ENCODE data around the gene GRAMD1B. TPM values are rescaled to one million over a fixed set of nuclear protein-coding genes. Genes with fewer than 3 reads are reported as not detected.

Gene GRAMD1B
- polyA plus RNA-seq (2013, experiment 1 of 2; ENCODE audit: insufficient read length): 4.8 TPM
- polyA plus RNA-seq (2013, experiment 2 of 2; ENCODE audit: insufficient read length): 4.8 TPM

DNA sequence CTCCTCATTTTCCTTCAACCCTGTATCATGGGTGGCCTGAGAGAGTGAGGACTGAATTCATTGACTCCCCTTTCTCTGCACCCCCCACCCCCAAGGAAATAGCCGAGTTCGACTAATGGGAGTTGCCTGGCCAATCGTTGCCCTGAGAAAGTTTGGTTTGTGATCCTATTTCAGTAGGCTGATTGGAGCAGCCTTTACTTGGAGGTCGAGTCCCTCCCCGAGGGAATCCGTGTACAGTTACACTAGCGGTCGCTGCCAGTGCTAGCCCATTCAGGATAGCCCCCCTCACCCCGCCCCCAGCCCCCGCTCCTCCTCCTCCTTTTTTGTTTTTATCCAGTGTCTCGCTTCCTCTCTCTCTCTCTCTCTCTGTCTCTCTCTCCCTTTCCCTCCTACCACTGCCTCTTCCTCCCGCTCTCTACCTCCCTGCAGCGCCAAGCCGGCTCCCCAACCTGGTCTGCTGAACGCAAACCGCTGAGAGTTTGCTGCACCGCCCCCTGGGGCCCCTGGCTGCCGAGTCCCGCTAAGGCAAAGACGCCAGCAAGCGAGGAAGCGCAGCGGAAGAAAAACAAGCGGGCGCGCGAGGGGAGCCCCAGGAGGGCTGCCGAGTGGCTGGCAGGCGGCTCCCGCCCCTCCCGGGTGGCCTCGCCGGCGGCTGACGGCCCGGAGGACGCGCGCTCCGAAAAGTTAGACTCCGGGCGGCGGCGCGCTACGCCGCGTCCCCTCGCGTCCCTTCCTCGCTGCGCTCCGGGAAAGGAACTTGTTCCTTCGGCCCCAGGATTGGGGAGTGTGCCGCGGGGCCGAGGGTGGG is at the start of gene GRAMD1B:
GRAMD1B (plus strand) TSS at position 357 of the 808 bp plus-strand sequence. CDS start 524 bp downstream, outside the sequence.
- DNase-seq: peak; percentile 92

DNA sequence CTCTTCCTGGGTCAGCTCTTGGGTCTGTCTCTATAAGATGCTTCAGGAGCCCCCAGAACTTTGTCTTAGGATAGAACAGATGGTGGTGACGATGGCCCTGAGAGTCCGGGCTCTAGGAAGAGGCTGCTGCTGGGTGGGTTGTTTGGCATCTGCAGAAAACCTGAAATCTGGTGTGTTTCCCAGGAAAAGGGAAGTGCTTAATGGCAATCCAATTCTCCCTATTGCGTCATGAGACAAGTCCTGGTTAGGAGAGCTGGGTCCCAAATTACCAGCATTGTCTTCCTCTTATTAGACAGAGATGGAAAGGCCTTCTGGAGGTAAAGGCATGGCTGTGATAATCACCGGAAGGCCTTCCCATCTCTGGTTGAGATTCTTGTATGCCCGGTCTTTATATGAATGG is 48.9 kb upstream of the GRAMD1B start:
- DNase-seq: no peak

DNA sequence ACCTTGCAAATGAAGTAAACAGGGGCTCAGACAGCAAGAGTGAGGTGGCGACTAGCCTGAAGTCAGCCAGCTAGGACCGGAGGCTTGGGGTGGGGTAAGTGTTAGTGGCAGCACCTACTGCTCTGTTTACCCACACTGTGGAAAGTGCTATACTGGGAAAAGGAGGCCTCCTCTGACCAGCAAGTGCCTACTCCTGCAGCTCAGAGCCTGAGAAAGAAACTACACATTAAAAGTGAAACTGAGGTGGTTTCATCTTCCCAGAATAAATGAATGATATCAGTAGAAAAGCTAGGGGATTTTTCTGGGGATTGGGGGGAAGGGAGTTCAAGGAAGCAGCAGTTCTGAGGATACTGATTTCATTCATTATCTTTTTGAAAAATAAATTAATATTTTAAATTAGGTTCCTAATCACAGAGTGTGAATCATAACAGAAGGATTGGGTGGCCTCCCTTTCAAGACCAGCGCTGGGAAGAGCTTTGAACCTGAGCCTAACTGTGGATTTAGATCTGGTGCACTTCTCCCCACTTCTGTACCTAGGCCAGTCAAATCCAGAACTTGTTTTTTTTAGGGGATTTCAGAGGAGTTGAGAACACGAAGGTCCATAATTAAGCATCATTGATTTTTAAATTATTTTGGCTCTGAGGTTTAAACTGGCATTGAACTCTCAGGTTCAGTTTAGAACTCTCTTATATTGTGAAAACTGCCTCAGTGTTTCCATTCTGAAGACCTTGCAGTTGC is 48.1 kb upstream of the GRAMD1B start:
- no peak for DNase-seq

DNA sequence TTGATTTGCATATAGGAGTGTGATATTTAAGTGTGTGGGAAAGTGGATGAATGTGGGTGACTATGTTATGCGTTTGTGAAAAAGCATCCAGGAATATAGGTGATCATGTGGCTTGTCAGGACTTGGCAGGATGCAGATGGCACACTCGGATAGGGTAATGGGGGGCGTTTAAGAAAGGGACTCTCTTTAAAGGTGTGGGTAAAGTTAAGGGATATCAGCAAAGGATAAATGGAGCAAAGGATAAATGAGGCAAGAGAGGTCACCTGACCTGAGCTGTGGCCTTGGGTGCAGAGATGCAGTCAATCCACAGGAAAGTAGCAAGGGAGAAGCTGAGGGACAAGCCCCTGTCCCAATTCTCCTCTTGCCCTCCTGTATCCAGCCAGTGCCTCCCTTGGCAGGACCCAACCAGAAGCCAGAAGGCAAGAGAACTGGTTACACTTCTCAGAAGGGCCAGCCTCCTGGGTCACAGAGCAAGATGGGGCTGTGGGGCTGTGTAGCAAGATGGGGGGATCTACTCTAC is 47.5 kb upstream of the GRAMD1B start:
- no peak for DNase-seq

DNA sequence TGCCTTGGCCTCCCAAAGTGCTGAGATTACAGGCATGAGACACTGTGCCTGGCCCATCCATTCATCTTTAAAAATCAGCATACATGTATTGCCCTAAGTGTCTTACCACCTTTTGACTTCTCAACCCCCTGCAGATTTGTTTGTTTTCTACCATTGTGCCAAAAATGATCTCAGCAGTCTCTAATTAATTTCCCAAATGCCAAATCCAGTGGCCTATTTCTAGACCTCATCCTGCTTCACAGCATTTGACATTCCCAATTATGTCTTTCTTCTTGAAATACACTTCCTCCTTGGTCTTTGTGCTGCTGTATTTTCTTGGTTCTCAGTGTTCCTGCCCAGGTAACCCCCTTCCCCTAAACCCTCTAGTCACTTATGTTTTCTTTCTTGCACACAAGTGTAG is 46.0 kb upstream of the GRAMD1B start:
- no peak for DNase-seq

DNA sequence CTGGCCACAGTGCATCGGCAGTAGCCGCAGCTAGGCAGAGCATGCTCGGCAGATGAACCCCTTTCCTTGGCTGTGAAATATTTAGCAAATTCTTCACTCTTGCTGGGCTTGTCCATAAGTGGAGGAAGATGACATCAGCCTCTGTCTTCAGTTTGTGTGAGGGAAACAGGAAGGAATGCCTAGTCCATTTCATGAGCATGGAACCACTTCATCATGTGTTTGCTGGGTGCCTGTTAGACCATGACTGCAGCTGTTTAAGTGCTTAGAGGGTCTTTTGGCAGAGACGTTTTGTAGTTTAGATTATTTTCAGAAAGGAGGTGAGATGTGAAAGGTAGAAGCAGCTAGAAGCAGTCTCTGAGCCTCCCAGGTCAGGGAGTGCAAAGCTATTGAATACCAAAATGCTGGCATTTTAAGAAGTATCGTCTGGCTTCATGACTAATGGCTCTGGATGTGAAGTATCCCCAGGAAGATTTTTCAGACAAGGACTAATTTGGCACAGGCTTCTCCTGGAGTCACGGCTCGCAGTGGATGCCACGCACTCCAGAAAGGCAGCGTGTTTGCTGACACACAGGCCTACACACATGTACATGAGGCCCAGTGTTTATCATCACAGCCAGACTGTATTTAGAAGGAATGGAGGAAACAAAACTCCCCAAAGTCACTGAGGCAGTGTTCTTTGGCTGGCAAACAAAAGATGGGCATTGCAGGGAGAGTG is 43.1 kb upstream of the GRAMD1B start:
- peak; percentile 63 for DNase-seq

DNA sequence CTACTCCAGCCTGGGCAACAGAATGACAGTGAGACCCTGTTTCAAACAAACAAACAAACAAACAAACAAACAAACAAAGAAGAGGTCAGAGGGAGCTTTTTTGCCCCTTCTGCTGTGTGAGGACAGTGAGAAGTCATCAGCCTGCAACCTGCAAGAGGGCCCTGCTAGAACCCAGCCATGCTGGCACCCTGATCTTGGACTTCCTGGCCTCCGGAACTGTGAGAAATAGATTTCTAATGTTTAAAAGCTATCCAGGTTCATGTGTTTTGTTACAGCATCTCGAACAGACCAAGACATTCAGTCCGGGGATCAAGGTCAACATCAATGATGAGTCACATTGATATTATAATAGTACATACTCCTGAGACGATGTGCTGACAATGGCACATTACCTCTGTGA is 41.4 kb upstream of the GRAMD1B start:
- no peak for DNase-seq

DNA sequence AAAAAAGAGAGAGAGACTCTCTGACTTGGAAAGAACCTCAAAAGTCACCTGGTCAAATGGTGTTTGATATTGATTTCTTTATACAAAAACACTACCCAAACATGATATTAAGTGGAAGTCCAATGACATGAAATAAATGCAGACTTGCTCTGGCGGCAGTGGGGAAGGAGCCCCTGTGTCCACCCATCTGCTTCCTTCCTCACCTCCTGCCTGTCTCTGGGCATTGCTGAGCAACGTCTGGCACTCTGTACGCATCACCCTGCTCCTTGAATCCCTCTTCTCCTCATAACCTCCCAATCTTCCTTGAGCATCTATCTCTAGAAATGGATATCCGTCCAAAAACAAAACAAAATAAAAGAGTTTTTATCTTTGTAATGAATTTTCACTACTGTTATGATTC is 39.9 kb upstream of the GRAMD1B start:
- DNase-seq: no peak

DNA sequence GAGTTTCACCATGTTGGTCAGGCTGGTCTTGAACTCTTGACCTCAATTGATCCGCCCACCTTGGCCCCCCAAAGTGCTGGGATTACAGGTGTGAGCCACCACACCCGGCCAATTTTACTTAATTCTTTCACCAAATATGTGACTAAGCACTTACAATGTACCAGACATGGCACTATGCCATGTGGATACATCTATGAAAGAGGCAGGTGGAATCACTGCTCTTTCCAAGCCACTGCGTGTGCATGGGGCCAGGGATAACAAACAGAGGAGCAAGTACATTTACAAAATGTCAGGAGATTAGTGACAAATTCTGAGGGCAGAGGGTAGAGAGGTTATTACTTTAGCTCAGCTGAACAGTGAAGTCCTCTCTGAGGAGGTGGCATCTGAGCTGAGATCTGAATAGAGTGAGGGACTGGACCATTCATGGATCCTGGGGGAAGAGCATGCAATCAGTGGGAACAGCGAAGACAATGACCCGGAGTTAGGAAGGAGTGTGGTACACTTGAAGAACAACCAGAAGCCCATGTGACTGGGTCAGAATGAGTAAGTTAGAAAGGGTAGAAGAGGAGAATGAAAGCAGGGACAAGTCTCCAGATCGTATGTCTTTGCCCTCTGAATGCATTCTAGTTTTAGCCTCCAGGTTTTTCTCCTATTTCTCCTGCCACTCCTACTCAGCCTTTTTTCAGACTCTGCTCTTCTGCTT is 38.3 kb upstream of the GRAMD1B start:
- no peak for DNase-seq

DNA sequence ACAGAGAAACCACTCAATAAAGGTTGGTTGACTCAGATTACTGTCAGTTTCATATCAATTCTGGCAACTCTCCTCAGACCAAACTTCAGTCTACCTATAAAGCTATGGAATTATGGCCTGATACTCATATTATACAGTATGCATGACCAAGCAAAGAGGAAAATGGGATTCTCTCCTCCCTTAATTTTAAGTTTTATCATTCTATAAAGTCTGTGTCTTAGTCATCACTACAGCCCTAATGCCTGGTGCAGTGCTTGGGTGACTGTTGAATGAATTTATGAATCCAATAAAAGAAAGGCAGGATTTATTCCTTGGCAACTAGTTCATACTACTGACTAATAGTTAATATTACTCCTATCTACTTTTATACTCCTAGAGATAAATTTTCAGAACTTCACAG is 37.6 kb upstream of the GRAMD1B start:
- no peak for DNase-seq

DNA sequence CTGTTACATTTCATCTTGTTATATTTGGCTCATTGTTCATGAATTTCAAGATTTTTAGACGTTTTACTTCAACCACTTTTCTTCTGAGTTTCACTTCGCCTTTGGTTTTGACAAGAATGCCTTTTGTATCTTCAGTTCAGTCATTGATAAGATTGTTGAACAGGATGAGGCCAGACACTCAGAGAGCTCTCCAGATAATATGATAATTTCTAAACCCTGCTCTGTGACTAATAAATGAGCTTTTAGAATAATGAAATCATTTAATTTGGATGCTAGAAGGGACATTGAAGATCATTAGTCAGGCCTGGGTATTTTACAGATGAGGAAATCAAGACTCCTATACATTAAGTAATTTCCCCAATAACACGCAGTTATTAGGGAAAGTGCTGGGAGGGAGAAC is 37.2 kb upstream of the GRAMD1B start:
- no peak for DNase-seq

DNA sequence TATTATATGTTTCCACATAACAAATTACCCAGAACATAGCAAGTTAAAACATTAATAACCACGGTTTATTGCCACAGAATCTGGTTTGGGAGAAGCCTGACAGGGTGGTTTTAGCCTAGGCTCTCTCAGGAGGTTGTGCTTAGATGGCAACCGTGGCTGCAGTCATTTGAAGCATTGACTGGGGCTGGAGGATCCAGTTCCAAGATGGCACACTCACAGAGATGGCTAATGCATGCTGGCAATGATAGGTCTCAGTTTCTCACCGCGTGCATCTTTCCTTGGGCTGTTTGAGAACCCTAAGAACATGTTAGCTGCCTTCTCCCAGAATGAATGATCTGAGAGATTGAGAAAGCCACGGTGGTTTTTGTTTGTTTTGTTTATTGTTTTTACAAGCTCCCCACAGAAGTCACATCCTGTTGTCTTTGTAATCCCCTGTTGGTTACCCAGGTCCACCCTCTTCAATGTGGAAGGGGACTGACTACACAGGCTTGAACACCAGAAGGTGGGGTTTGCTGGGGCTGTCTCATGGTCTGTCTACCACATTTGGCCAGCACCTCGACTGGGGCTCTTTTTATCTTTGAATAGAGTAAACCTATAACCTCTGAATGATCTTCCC is 36.6 kb upstream of the GRAMD1B start:
- DNase-seq: no peak

DNA sequence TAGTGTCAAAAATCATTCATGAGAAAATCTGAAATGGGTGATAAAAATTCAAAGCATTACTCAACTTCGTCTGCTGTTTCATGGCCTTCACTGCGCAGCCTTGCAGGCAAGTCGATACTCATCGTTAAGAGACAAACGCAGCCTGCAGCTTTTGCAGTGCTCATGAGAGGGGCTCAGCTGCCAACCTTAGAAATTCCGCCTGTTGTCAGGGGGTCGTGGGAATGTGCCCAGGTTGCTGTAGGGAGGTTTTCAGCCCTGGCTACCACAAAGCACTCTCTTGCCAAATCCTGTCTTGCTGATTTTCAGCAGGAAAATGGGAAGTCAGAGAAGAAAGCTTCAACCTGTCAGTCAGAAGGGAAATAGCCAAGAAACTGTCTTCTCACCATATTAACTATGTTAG is 25.4 kb upstream of the GRAMD1B start:
- DNase-seq: no peak

DNA sequence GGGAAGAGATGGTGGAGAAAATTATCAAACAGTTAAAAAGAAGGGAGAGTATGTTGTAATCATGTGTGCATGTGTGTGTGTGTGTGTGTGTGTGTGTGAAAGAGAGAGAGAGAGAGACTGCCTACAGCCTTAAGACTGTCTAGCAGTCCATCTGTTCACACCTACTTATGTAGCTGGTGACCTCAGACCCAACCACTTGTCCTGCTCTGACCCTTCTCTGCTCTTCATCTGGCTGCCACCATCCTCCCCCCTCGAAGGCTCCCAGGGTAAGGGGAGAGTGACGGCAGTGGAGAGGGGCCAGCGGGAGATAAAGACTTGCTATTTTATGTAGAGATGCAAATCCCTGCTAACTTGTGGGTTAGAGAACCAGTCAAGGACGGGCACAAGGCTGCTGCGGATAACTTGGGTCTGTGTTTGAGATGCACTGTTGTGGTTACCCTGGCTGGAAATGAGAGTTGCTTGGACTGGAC is 24.9 kb upstream of the GRAMD1B start:
- DNase-seq: no peak

DNA sequence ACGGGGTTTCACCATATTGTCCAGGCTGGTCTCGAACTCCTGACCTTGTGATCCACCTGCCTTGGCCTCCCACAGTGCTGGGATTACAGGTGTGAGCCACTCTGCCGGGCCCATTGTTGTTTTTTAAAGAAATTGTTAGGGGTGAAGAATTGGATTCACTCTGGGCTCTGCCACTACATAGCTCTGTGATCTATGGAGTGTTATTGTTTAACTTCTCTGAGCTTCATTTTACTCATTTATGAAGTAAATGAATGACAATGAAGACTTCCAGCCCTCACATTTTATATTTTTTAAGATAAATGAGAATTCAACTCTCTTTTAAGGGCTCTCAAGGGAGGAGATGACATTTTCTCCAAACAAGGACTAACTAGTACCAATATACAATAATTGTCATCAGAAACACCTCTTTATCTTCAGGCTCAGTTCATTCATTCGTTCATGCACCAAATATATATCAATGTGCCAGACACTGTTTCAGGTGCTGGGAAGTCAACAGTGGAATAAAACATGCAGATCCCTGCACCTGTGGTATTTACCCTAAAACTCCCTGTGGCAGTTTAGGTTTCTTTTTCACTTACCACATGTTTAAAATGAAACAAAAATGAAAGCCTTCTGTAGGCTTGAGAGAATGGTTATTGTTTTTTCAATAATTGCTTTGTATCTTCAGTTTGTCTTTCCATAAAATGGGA is 23.5 kb upstream of the GRAMD1B start:
- no peak for DNase-seq

DNA sequence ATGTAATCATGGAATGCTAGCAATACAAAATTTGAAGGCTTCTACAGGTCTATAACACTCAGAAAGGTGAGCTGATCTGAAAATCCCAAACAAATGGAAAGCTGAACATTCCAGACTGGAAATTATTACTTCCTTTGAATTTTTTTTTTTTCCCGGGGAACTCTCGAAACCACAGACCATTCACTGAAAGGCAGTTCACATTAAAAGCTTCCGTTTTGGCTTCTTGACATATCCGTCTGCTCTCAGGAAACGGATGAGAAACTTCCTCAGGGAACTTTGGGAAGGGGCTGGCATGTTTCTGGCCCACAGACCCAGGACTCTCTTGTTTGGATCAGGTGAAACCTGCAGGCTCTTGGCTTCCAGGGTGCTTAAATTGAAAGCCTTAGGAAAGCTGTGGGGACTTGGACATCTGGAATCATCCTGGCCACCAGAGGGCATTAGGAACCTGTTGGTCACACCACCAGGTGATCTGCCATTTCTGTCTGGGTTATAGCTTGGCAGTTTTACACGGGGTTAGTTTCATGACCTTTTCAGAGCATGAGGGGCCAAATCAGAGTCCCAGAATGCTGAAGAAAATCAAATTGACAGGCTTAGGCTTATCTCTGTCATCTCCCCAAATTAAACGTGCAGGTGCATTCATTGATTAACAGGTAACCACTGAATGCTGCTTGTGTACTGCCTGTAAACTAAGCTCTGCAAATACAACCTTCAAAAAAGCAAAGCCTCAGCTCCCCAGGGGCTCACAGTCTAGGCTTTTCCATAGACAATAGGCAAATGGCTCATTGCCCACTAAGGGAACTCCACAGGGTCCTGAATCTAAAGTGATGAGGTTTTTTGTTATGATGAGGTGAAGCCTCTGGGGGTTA is 22.7 kb upstream of the GRAMD1B start:
- DNase-seq: peak; percentile 60

DNA sequence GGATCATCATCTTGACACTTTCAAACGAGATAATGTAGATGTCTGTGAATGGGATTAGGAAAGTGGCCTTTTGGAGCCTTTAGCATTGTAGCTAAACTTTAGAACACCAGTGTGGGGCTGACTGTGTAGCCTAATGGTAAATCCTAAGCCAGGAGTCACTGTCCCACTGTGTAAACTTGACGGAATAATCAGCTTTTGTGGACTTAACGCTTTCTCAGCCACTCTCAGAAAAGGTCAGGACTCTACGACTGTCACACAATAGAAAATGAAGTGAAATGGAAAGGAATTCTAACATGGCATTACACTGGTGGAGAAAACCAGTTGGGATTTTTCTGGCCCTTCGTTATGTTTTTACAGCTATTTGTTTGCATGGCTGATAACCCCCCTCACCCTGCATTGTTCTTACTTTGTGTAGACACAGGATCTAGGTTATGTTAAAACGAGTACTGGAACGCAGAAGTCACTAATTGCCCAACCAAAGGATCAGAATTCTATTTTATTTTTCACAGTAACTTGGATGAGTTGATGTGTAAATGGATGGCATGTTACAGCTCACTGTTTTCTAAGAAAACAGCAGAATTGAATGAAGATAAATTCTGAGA is 22.0 kb upstream of the GRAMD1B start:
- DNase-seq: no peak

DNA sequence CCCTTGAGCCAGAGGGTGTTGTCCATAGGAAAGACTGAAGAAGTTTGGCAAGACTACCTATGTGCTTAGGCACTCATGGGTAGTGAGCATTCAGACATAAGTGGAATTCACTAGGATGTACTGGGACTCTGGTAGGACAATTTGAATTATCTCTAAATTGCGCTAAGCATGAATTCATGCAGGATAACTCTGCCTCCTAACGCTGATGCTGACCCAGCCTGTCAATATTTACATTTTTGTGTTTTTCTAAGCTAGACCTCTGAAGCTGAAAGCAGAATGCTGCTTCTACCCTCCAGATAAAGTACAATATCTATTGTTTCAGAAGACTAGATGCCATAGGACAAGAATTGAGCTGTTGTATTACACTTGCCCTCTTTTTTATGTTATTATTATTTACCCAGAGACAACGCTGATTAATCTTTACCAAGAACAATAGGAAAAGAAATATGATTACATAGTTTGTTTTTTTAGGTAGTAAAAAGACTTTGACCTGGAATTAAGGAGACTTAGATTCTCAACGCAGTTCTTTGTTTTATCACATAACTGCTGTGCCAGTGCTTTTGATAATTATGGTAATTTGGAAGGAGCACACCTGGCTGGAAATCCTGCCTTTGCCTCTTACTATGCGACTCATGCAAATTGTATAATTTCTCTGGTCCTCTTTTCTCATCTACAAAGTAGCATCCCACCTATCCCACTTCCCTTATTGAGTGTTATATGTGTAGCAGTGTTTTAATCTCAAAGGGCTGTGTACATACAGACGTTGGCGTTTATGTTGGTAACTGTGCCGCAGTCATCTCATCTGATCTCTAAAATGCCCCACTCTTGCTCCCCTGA is 21.2 kb upstream of the GRAMD1B start:
- no peak for DNase-seq
